Lower leg skin (tissue), 3 donors: ENCODE results near the gene ZFP3.

Experiments
- CTCF ChIP-seq, 3 donors: fragments of 450-650 bp; IDR thresholded peaks; one replicate each; pipeline ENCODE4 v1.5.1; 2016; ENCODE audit warnings: antibody characterized with exemption in 3 of 3, mild to moderate bottlenecking in 3 of 3, moderate library complexity in 2 of 3
- POLR2A ChIP-seq, 2 donors: fragments of 450-650 bp; IDR thresholded peaks; one replicate each; pipeline ENCODE4 v1.6.1; 2016 to 2017; ENCODE audit warnings: antibody characterized with exemption in 2 of 2, mild to moderate bottlenecking in 1 of 2, moderate library complexity in 1 of 2

- TF ChIP-seq POLR2A (IDR thresholded peaks at IDR 0.05) (no peak), CTCF (IDR thresholded peaks at IDR 0.05) (no peak)
Observed at GRCh38 chr17:5049314-5049841, 28.9 kb upstream of the ZFP3 start.
